CD4-positive, alpha-beta T cell treated with Interleukin-6 at 100 ng/mL for 8 hours (primary cell): ENCODE results near the gene EGFR.

ENCODE experiments used
- DNase-seq: peaks from one replicate; pipeline ENCODE4 v3.0.0-alpha.2; 2020; ENCODE audit warnings: mixed read lengths, low spot score

Gene EGFR

GRCh38 chr7:55190511-55191160 lies 171.8 kb downstream of the EGFR start:
- DNase-seq = no peak

GRCh38 chr7:55191161-55191925 lies 172.5 kb downstream of the EGFR start:
- DNase-seq = no peak

- DNase-seq = no peak
Measured at GRCh38 chr7:55191926-55192692, 173.3 kb downstream of the EGFR start.

- DNase-seq = no peak
Measured at GRCh38 chr7:55192723-55193122, 173.9 kb downstream of the EGFR start.

- DNase-seq = no peak
Measured at GRCh38 chr7:55193245-55193644, 174.4 kb downstream of the EGFR start.

- no peak for DNase-seq
Measured at GRCh38 chr7:55194522-55194921, 175.7 kb downstream of the EGFR start.

GRCh38 chr7:55198634-55199392 lies 180.0 kb downstream of the EGFR start:
- DNase-seq = no peak

GRCh38 chr7:55199418-55199817 lies 180.6 kb downstream of the EGFR start:
- no peak for DNase-seq

- DNase-seq = no peak
Measured at GRCh38 chr7:55200441-55200840, 181.6 kb downstream of the EGFR start.

- DNase-seq = no peak
Measured at GRCh38 chr7:55202150-55202913, 183.5 kb downstream of the EGFR start.

- no peak for DNase-seq
Measured at GRCh38 chr7:55203300-55203699, 184.5 kb downstream of the EGFR start.

- no peak for DNase-seq
Measured at GRCh38 chr7:55205124-55205955, 186.5 kb downstream of the EGFR start.

- DNase-seq = no peak
Measured at GRCh38 chr7:55206235-55207029, 187.6 kb downstream of the EGFR start.

GRCh38 chr7:55207436-55208125 lies 188.8 kb downstream of the EGFR start:
- no peak for DNase-seq

GRCh38 chr7:55209366-55209765 lies 190.5 kb downstream of the EGFR start:
- no peak for DNase-seq

GRCh38 chr7:55210176-55210575 lies 191.4 kb downstream of the EGFR start:
- DNase-seq = no peak

- DNase-seq = no peak
Measured at GRCh38 chr7:55210716-55211115, 191.9 kb downstream of the EGFR start.

- no peak for DNase-seq
Measured at GRCh38 chr7:55211726-55212125, 192.9 kb downstream of the EGFR start.

- DNase-seq = no peak
Measured at GRCh38 chr7:55212176-55212575, 193.4 kb downstream of the EGFR start.
